Ectodermal cell (in vitro differentiated cells): ENCODE data around the gene GABBR2.

Source experiments
- H3K27ac ChIP-seq: 2 replicates; pipeline ENCODE4 v1.7.0; 2013; ENCODE audit warnings: mild to moderate bottlenecking, low read depth, low read length; ENCODE audit not compliant: insufficient read depth, poor library complexity, severe bottlenecking
- H3K27me3 ChIP-seq: 2 replicates; pipeline ENCODE4 v1.7.0; 2013; ENCODE audit warnings: mild to moderate bottlenecking, low read length; ENCODE audit not compliant: insufficient read depth, control insufficient read depth, poor library complexity, severe bottlenecking
- H3K36me3 ChIP-seq: one replicate; pipeline ENCODE4 v1.7.0; 2013; ENCODE audit warnings: low read length; ENCODE audit not compliant: control insufficient read depth, insufficient read depth
- H3K4me1 ChIP-seq: one replicate; pipeline ENCODE4 v1.7.0; 2013; ENCODE audit warnings: low read length; ENCODE audit not compliant: control insufficient read depth, insufficient read depth
- H3K4me3 ChIP-seq: 2 replicates; pipeline ENCODE4 v1.7.0; 2013; ENCODE audit warnings: low read depth, low read length, control low read depth; ENCODE audit not compliant: insufficient read depth
- H3K9me3 ChIP-seq: 2 replicates; pipeline ENCODE4 v1.7.0; 2013; ENCODE audit warnings: mild to moderate bottlenecking, low read length, moderate library complexity; ENCODE audit not compliant: control insufficient read depth
- WGBS, 2 experiments: methylation state at CpG; one replicate each; pipeline ENCODE4 v1.1.7; 2013; ENCODE audit warnings: missing lambda C conversion rate in 2 of 2; 5-methylcytosine and 5-hydroxymethylcytosine counted together

GABBR2 gene

GRCh38 chr9:98253565-98253964, 455.2 kb downstream of the GABBR2 start:
- Histone ChIP-seq H3K4me3 (no peak overlapping the region), H3K27ac (no peak overlapping the region), H3K27me3 (peaks cover 19% of the 10 kb centered on the region), H3K4me1 (peaks cover 11% of the 10 kb centered on the region), H3K36me3 (no peaks in the 10 kb centered on the region), H3K9me3 (no peaks in the 10 kb centered on the region)
- 91 to 93% methylated on average over 3 of the region's 3 CpGs for WGBS, 2 experiments

- WGBS, 2 experiments, result 86% methylated on average over 9 of the region's 9 CpGs
- peaks cover 7% of the 10 kb centered on the region for H3K4me1 ChIP-seq
- no peaks in the 10 kb centered on the region for H3K36me3 ChIP-seq
- no peak overlapping the region for H3K27ac ChIP-seq
- peaks cover 19% of the 10 kb centered on the region for H3K27me3 ChIP-seq
- H3K4me3 ChIP-seq, result no peak overlapping the region
- H3K9me3 ChIP-seq, result no peaks in the 10 kb centered on the region
These were observed 457.2 kb downstream of the GABBR2 start for GRCh38 chr9:98251551-98251950.

GRCh38 chr9:98249771-98250170, 459.0 kb downstream of the GABBR2 start:
- no peak overlapping the region for H3K27ac ChIP-seq
- no peak overlapping the region for H3K4me3 ChIP-seq
- H3K9me3 ChIP-seq, result no peaks in the 10 kb centered on the region
- peaks cover 12% of the 10 kb centered on the region for H3K27me3 ChIP-seq
- no peaks in the 10 kb centered on the region for H3K36me3 ChIP-seq
- WGBS, 2 experiments, result 92 to 98% methylated on average over 2 of the region's 2 CpGs
- H3K4me1 ChIP-seq, result peaks cover 1% of the 10 kb centered on the region

GRCh38 chr9:98248737-98249474, 459.8 kb downstream of the GABBR2 start:
- no peak overlapping the region for H3K4me3 ChIP-seq

GRCh38 chr9:98247831-98248657, 460.7 kb downstream of the GABBR2 start:
- WGBS, 2 experiments, result 88 to 91% methylated on average over 8 of the region's 8 CpGs
- Histone ChIP-seq H3K4me1 (peaks cover 6% of the 10 kb centered on the region), H3K27me3 (no peaks in the 10 kb centered on the region), H3K4me3 (no peak overlapping the region), H3K27ac (no peak overlapping the region), H3K36me3 (no peaks in the 10 kb centered on the region), H3K9me3 (no peaks in the 10 kb centered on the region)

More at GRCh38 chr9:98248737-98249474, 459.8 kb downstream of the GABBR2 start:
- Histone ChIP-seq H3K27ac (no peak overlapping the region), H3K36me3 (no peaks in the 10 kb centered on the region), H3K9me3 (no peaks in the 10 kb centered on the region), H3K27me3 (peaks cover 3% of the 10 kb centered on the region), H3K4me1 (peaks cover 2% of the 10 kb centered on the region)
- 83% methylated on average over 16 of the region's 16 CpGs for WGBS, 2 experiments

- no peaks in the 10 kb centered on the region for H3K27me3 ChIP-seq
- H3K36me3 ChIP-seq, result no peaks in the 10 kb centered on the region
- H3K4me3 ChIP-seq, result no peak overlapping the region
- H3K4me1 ChIP-seq, result peaks cover 6% of the 10 kb centered on the region
- 83 to 98% methylated on average over 2 to 3 of the region's 3 CpGs for WGBS, 2 experiments
- no peaks in the 10 kb centered on the region for H3K9me3 ChIP-seq
- H3K27ac ChIP-seq, result no peak overlapping the region
These were observed 466.3 kb downstream of the GABBR2 start for GRCh38 chr9:98242426-98242825.

- no peaks in the 10 kb centered on the region for H3K9me3 ChIP-seq
- no peak overlapping the region for H3K27ac ChIP-seq
- no peaks in the 10 kb centered on the region for H3K36me3 ChIP-seq
- WGBS, 2 experiments, result 80 to 82% methylated on average over 8 of the region's 8 CpGs
- H3K27me3 ChIP-seq, result no peaks in the 10 kb centered on the region
- H3K4me3 ChIP-seq, result no peak overlapping the region
- H3K4me1 ChIP-seq, result peaks cover 6% of the 10 kb centered on the region
These were observed 467.1 kb downstream of the GABBR2 start for GRCh38 chr9:98241357-98242300.

- Histone ChIP-seq H3K27me3 (no peaks in the 10 kb centered on the region), H3K36me3 (no peaks in the 10 kb centered on the region), H3K9me3 (no peaks in the 10 kb centered on the region), H3K27ac (no peak overlapping the region), H3K4me1 (peaks cover 6% of the 10 kb centered on the region), H3K4me3 (no peak overlapping the region)
- 93 to 95% methylated on average over 3 of the region's 3 CpGs for WGBS, 2 experiments
These were observed 468.3 kb downstream of the GABBR2 start for GRCh38 chr9:98240475-98240874.
